Bronchial epithelial cell (primary cell): ENCODE results near the gene FZD10. TPM values are rescaled to one million over a fixed set of nuclear protein-coding genes. Genes with fewer than 3 reads are reported as not detected.

Experiments used
- DNase-seq: peaks from one replicate; pipeline ENCODE4 v3.0.0-alpha.2; 2010; ENCODE audit warnings: low read depth
- FAIRE-seq: peaks from 2 replicates; lab custom pipeline; 2011; peaks lifted over from hg19 to GRCh38; lab: Jason Lieb, UNC
- H3K27me3 ChIP-seq: 2 replicates; pipeline ENCODE4 v1.5.1; 2011; ENCODE audit warnings: low read length; ENCODE audit not compliant: control insufficient read depth, insufficient read depth
- H3K36me3 ChIP-seq: 2 replicates; pipeline ENCODE4 v1.5.1; 2011; ENCODE audit warnings: low read length; ENCODE audit not compliant: control insufficient read depth, insufficient read depth
- H3K4me3 ChIP-seq: 2 replicates; pipeline ENCODE4 v1.5.1; 2011; ENCODE audit warnings: mild to moderate bottlenecking, low read depth, low read length, control low read depth
- CTCF ChIP-seq: IDR thresholded peaks from 2 replicates; pipeline ENCODE4 v1.5.1; 2011; ENCODE audit warnings: mild to moderate bottlenecking, moderate library complexity, low read length, control low read depth, inconsistent platforms; ENCODE audit not compliant: insufficient read depth, severe bottlenecking
- total RNA-seq: library from RNA; depleted of rRNA; stranded (reverse); fragments of >200 nt; gene quantifications from 2 replicates; pipeline ENCODE4 v1.2.1, GENCODE V29; 2014

FZD10 gene
- total RNA-seq, 1 donor from 2014 or later, result 0.26 TPM

- Histone ChIP-seq H3K27me3 (no peaks in the 10 kb centered on the region), H3K36me3 (no peaks in the 10 kb centered on the region), H3K4me3 (no peak overlapping the region)
- TF ChIP-seq CTCF, result no peak
- DNase-seq (no peak), FAIRE-seq (no peak)
Measured at GRCh38 chr12:130117701-130118100, 44.6 kb upstream of the FZD10 start.

GRCh38 chr12:130118181-130118580, 44.1 kb upstream of the FZD10 start:
- Histone ChIP-seq H3K4me3 (no peak overlapping the region), H3K27me3 (no peaks in the 10 kb centered on the region), H3K36me3 (no peaks in the 10 kb centered on the region)
- no peak for DNase-seq
- TF ChIP-seq CTCF, result no peak
- FAIRE-seq, result no peak

GRCh38 chr12:130119241-130119861, 42.9 kb upstream of the FZD10 start:
- TF ChIP-seq CTCF, result no peak
- no peak for DNase-seq
- H3K4me3 ChIP-seq, result no peak overlapping the region
- no peaks in the 10 kb centered on the region for H3K27me3 ChIP-seq
- no peaks in the 10 kb centered on the region for H3K36me3 ChIP-seq
- no peak for FAIRE-seq

- no peak overlapping the region for H3K4me3 ChIP-seq
- TF ChIP-seq CTCF, result no peak
- H3K36me3 ChIP-seq, result no peaks in the 10 kb centered on the region
- DNase-seq, result no peak
- H3K27me3 ChIP-seq, result no peaks in the 10 kb centered on the region
- FAIRE-seq, result no peak
Measured at GRCh38 chr12:130120012-130120805, 42.1 kb upstream of the FZD10 start.

- Histone ChIP-seq H3K4me3 (no peak overlapping the region), H3K27me3 (no peaks in the 10 kb centered on the region), H3K36me3 (no peaks in the 10 kb centered on the region)
- TF ChIP-seq CTCF, result no peak
- DNase-seq (no peak), FAIRE-seq (no peak)
Measured at GRCh38 chr12:130121226-130122000, 40.9 kb upstream of the FZD10 start.
